Calu3 (cell line): Measurements from ENCODE around the gene ANKRD45. TPM values are rescaled to one million over a fixed set of nuclear protein-coding genes. Genes with fewer than 3 reads are reported as not detected.
A peak's percentile ranks its signal among the peaks of the same experiment; 100 is the strongest.

Experiments
- Bru-seq: library from RNA; stranded (reverse); fragments of 400-500 nt; gene quantifications from one replicate; lab custom pipeline; 2021; lab: Mats Ljungman, UMichigan
- BruChase-seq, 2 experiments: library from RNA; stranded (reverse); fragments of 400-500 nt; gene quantifications; one replicate each; lab custom pipeline; 2021; lab: Mats Ljungman, UMichigan
- BruUV-seq: library from RNA; stranded (reverse); fragments of 400-500 nt; replicated peaks from 2 replicates; lab custom pipeline; 2021; lab: Mats Ljungman, UMichigan
- CTCF ChIA-PET: fragments of 300-600 bp; sonication (Branson Sonifier 250); formaldehyde crosslinking; loops from one replicate; lab custom pipeline; 2022; ENCODE audit warnings: antibody characterized with exemption; lab: Charles Lee
- DNase-seq: peaks from one replicate; pipeline ENCODE4 v3.0.0; 2022
- H3K27ac Mint-ChIP-seq: one replicate; pipeline ENCODE4 v1.8.0; 2022; ENCODE audit warnings: mixed read lengths; ENCODE audit not compliant: unreplicated experiment
- H3K27me3 Mint-ChIP-seq: one replicate; pipeline ENCODE4 v1.8.0; 2022; ENCODE audit warnings: mixed read lengths; ENCODE audit not compliant: unreplicated experiment
- H3K36me3 Mint-ChIP-seq: one replicate; pipeline ENCODE4 v1.8.0; 2022; ENCODE audit warnings: mild to moderate bottlenecking, moderate library complexity, mixed read lengths; ENCODE audit not compliant: insufficient read depth, unreplicated experiment
- H3K4me1 Mint-ChIP-seq: one replicate; pipeline ENCODE4 v1.8.0; 2022; ENCODE audit warnings: mild to moderate bottlenecking, low read depth, mixed read lengths; ENCODE audit not compliant: unreplicated experiment
- H3K4me3 Mint-ChIP-seq: one replicate; pipeline ENCODE4 v1.8.0; 2022; ENCODE audit warnings: mild to moderate bottlenecking, low read depth, moderate library complexity, mixed read lengths; ENCODE audit not compliant: unreplicated experiment
- H3K9me3 Mint-ChIP-seq: one replicate; pipeline ENCODE4 v1.8.0; 2022; ENCODE audit warnings: low read depth, mixed read lengths; ENCODE audit not compliant: unreplicated experiment
- intact Hi-C: fragments of 100-400 bp; cut with micrococcal nuclease; formaldehyde crosslinking; loops from one replicate; pipeline ENCODE4 v1.10.0; 2022; ENCODE audit not compliant: unreplicated experiment
- long read RNA-seq: library from polyadenylated mRNA; stranded (forward); transcript quantifications from one replicate; pipeline ENCODE4 v2.0.0, GENCODE V29; 2022
- total RNA-seq: library from RNA; stranded (reverse); gene quantifications from 2 replicates; pipeline ENCODE4 v1.2.3, GENCODE V29; 2022
- TF ChIP-seq, protein P1 (sequence below): fragments of 200-600 bp; IDR thresholded peaks from one replicate; pipeline ENCODE4 v1.8.0; 2022; ENCODE audit warnings: antibody characterized with exemption; ENCODE audit not compliant: unreplicated experiment

Gene ANKRD45
- not detected in 2 replicates for total RNA-seq
- Bru-seq, nascent RNA, result percentile 33 among the genes with signal in this experiment
- BruChase-seq, experiment 1, labeled RNA remaining after a 6-hour chase, result percentile 38 among the genes with signal in this experiment
- not detected for BruChase-seq, experiment 2, labeled RNA remaining after a 2-hour chase
- long read RNA-seq, result 0 reads

GRCh38 chr1:173669491-173669941 lies at the start of gene ANKRD45:
TSS of gene ANKRD45 (minus strand) at chr1:173669851. CDS start at chr1:173659418, 10,433 bp downstream.
- intact Hi-C loops, result no loop called here
- peak; percentile 32 for DNase-seq
- Mint-ChIP-seq H3K4me1 (peaks cover 8% of the 10 kb centered on the region), H3K27ac (no peak within 1 kb of the TSS), H3K36me3 (no peaks in the 10 kb centered on the region), H3K9me3 (no peaks in the 10 kb centered on the region), H3K27me3 (peaks cover 17% of the 10 kb centered on the region), H3K4me3 (peak within 1 kb of the TSS; percentile 45)
- CTCF ChIA-PET, result no interaction called here
- TF ChIP-seq, protein P1, sequence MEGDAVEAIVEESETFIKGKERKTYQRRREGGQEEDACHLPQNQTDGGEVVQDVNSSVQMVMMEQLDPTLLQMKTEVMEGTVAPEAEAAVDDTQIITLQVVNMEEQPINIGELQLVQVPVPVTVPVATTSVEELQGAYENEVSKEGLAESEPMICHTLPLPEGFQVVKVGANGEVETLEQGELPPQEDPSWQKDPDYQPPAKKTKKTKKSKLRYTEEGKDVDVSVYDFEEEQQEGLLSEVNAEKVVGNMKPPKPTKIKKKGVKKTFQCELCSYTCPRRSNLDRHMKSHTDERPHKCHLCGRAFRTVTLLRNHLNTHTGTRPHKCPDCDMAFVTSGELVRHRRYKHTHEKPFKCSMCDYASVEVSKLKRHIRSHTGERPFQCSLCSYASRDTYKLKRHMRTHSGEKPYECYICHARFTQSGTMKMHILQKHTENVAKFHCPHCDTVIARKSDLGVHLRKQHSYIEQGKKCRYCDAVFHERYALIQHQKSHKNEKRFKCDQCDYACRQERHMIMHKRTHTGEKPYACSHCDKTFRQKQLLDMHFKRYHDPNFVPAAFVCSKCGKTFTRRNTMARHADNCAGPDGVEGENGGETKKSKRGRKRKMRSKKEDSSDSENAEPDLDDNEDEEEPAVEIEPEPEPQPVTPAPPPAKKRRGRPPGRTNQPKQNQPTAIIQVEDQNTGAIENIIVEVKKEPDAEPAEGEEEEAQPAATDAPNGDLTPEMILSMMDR, result no peak
- no TSS peak for BruUV-seq

DNA sequence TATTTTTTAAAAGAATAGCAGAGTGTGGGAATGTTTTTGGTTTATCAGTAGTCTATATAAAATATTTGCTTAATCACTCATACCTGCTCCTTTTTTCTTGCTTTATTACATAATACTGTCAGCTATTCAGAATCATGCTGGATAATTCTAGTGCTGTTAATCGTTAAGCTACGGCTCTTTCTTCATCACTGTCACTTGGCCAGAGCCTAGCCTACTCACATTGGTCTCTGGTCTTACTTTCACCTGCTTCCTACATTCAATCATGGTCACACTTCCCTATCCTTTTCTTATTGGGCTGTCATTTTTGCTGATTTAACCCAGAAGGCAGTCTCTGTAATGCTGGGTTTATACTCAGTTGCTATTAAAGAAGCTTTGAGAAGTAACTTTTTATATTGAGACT lies 47.6 kb upstream of the ANKRD45 start:
- Mint-ChIP-seq H3K4me1 (peaks cover 9% of the 10 kb centered on the region), H3K27ac (peak overlapping the region; percentile 40), H3K36me3 (peaks cover 14% of the 10 kb centered on the region), H3K9me3 (no peaks in the 10 kb centered on the region), H3K27me3 (no peaks in the 10 kb centered on the region), H3K4me3 (peak overlapping the region; percentile 40)
- CTCF ChIA-PET, result interaction anchor here (0.5 to 1.4 kb wide), 4 partner anchors 19 to 287 kb away, joined by 3 to 5 read pairs (median 3); partner anchors contain the start of gene DARS2
- TF ChIP-seq, protein P1, result no peak
- no TSS peak for BruUV-seq
- DNase-seq, result peak; percentile 37
- intact Hi-C loops, result loop anchor here (10.0 kb wide), 1 partner anchor 212 kb away; no protein-coding TSS in a partner anchor

DNA sequence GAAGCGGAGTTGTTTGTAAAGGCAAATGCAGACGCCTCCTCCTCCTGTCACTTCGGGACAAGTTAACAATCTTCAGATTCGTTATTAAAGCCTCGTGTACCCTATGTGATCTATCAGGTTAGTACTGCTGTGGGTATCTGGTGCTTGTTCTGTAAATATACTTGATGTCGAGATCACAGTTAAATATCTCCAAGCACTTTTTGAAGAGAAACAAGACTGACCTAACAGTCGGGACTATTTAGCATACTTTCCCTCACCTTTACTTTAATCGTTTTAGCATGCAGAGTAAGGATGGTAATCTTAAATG lies 45.8 kb upstream of the ANKRD45 start:
- CTCF ChIA-PET, result interaction anchor here (1.1 to 1.4 kb wide), 3 partner anchors 26 to 36 kb away, joined by 3 to 4 read pairs (median 3); no protein-coding TSS in a partner anchor
- DNase-seq, result no peak
- intact Hi-C loops, result loop anchor here (2.0 to 10.0 kb wide), 2 partner anchors 211 to 285 kb away; no protein-coding TSS in a partner anchor
- Mint-ChIP-seq H3K9me3 (no peaks in the 10 kb centered on the region), H3K4me3 (peak overlapping the region; percentile 92), H3K27me3 (peaks cover 15% of the 10 kb centered on the region), H3K36me3 (peaks cover 14% of the 10 kb centered on the region), H3K27ac (peak overlapping the region; percentile 87), H3K4me1 (peaks cover 9% of the 10 kb centered on the region)
- no TSS peak for BruUV-seq
- TF ChIP-seq, protein P1, result no peak

DNA sequence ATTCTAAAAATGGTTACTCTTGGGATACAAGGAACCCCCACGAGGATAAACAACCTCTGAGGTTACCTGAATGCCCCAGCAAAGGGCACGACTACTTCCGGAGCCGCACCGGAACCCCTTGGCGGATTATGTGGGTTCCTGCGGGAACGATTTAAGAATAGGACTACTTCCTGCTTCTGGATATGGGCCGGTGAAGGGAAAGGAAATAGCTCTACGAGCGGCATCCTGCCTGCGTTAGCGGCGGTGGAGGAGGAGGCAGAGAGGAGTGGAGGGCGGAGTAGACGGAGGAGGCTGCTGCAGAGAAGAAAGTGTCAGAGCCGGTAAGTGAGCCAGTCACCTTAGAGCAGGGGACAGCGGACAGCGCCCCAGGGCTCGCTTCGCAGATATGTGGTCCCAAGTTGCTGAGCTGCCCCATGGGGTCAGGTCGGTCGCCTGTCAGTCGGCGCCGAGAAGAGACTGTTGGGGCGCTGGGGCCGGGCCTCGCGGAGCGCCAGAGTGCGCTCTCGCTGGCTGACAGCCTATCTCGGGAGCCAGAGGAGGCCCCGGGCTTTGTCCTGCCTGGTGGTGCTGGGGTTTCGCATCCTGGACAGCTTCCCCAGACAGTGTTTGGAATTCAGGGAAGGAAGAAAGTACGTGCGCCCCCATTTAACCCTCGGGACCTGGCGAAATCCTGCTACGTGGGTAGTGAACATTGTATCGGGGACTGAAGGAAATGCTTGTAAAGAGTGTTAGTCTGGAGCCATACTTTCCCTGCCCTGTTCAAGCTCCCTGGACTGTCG lies 45.3 kb upstream of the ANKRD45 start, which contains the start of gene KLHL20:
Gene KLHL20 (plus strand): TSS at position 223 of the 779 bp plus-strand sequence. CDS start 1,063 bp downstream, outside the sequence.
- Mint-ChIP-seq H3K27me3 (peaks cover 20% of the 10 kb centered on the region), H3K9me3 (no peaks in the 10 kb centered on the region), H3K36me3 (peaks cover 14% of the 10 kb centered on the region), H3K27ac (peak within 1 kb of the TSS; percentile 87), H3K4me1 (peaks cover 9% of the 10 kb centered on the region), H3K4me3 (peak within 1 kb of the TSS; percentile 92)
- CTCF ChIA-PET, result interaction anchor here (1.0 to 1.4 kb wide), 8 partner anchors 26 to 284 kb away, joined by 3 to 5 read pairs (median 3); partner anchors contain the start of gene DARS2
- TSS peak; percentile 45 for BruUV-seq
- peak; percentile 91 for DNase-seq
- intact Hi-C loops, result loop anchor here (2.0 to 10.0 kb wide), 3 partner anchors 210 to 284 kb away; partner anchors contain the start of gene PRDX6
- TF ChIP-seq, protein P1, result no peak
